Adrenal gland (tissue), 12 donors: Measurements from ENCODE around the gene HOXD13. TPM values are rescaled to one million over a fixed set of nuclear protein-coding genes. Genes with fewer than 3 reads are reported as not detected.

Experiments
- DNase-seq, 7 donors: peaks; one replicate each; pipeline ENCODE4 v3.0.0-alpha.2; 2019 to 2020
- H3K27ac ChIP-seq, 5 donors: fragments of 200-600 bp; sonication (generic) in 4 of 5; 1 replicate in 3 of 5; 2 replicates in 2 of 5; pipeline versions ENCODE4 v1.5.1 to v1.8.0; 2016 to 2020; ENCODE audit warnings: mild to moderate bottlenecking in 1 of 5
- H3K27me3 ChIP-seq: fragments of 200-600 bp; 2 replicates; pipeline ENCODE4 v1.8.0; 2021
- H3K36me3 ChIP-seq, 2 donors: fragments of 200-600 bp; replicated peaks in 1 of 2; 1 replicate in 1 of 2; 2 replicates in 1 of 2; pipeline versions ENCODE4 v1.5.1 to v1.8.0; 2018 to 2022
- H3K4me1 ChIP-seq, 2 donors: fragments of 200-600 bp; replicated peaks in 1 of 2; 1 replicate in 1 of 2; 2 replicates in 1 of 2; pipeline versions ENCODE4 v1.5.1 to v1.8.0; 2018 to 2021
- H3K4me3 ChIP-seq, 4 donors: fragments of 200-600 bp; sonication (generic) in 3 of 4; one replicate each; pipeline ENCODE4 v1.5.1; 2016 to 2018
- H3K9me3 ChIP-seq, 3 donors: fragments of 200-600 bp; sonication (generic) in 1 of 3; replicated peaks in 1 of 3; 1 replicate in 2 of 3; 2 replicates in 1 of 3; pipeline versions ENCODE4 v1.5.1 to v1.8.0; 2016 to 2021
- POLR2A ChIP-seq, 2 donors: fragments of 450-650 bp; IDR thresholded peaks; one replicate each; pipeline ENCODE4 v1.6.1; 2017; ENCODE audit warnings: antibody characterized with exemption in 2 of 2, mild to moderate bottlenecking in 2 of 2, moderate library complexity in 1 of 2
- WGBS, 4 donors: extraction: QIAGEN DNeasy Blood & Tissue Kit in 2 of 4; methylation state at CpG; one replicate each; pipeline versions ENCODE4 v1.1.5 to v1.1.7; 2013 to 2017; 5-methylcytosine and 5-hydroxymethylcytosine counted together
- intact Hi-C, 2 donors: fragments of 100-400 bp; cut with DNase I; formaldehyde crosslinking; loops; one replicate each; pipeline versions ENCODE4 v1.14.1 to v1.15.0; 2022 to 2023
- polyA plus RNA-seq, 3 donors: library from polyadenylated mRNA; stranded (reverse); fragments of 200-250 nt in 2 of 3; fragments of 350-450 nt in 1 of 3; fragmentation: Illumina TruSeq in 1 of 3; extraction: RNeasy Lipid Tissue Mini Kit (QIAGEN cat#74804) in 1 of 3; gene quantifications; one replicate each; pipeline ENCODE4 v1.2.3, GENCODE V29; 2013 to 2014
- total RNA-seq, 9 donors: library from RNA; depleted of rRNA in 4 of 9; stranded (reverse); fragments of >200 nt in 4 of 9; fragments of 120-200 nt in 1 of 9; fragmentation: NEBNext Ultra II Directional in 1 of 9; extraction: Animal tissue kit (Norgen Biotek cat#: 25700) in 1 of 9; gene quantifications; one replicate each; pipeline versions ENCODE4 v1.1.0 to v1.2.4, GENCODE V29; 2013 to 2023
- TF ChIP-seq, protein P1 (sequence below), 6 experiments: fragments of 450-650 bp in 4 of 6; fragments of 200-600 bp in 2 of 6; sonication (generic) in 1 of 6; IDR thresholded peaks; 1 replicate in 5 of 6; 2 replicates in 1 of 6; pipeline versions ENCODE4 v1.5.1 to v1.8.0; 2016 to 2021; ENCODE audit warnings: antibody characterized with exemption in 6 of 6, mild to moderate bottlenecking in 2 of 6, moderate library complexity in 1 of 6
- donor health status: healthy with polysubstance abuse.
- donor health status: Bipolar disorder and iron deficiency.
- donor health status: DM: yes; HTN: yes; CAD: no.
- donor health status: DM: no; HTN: no; CAD: no.
- donor health status: DM: no; HTN: no; CAD: no.
- donor health status: DM: yes; HTN: yes; CAD: no.

HOXD13 gene
- total and polyA plus RNA-seq, 12 donors = not detected

DNA sequence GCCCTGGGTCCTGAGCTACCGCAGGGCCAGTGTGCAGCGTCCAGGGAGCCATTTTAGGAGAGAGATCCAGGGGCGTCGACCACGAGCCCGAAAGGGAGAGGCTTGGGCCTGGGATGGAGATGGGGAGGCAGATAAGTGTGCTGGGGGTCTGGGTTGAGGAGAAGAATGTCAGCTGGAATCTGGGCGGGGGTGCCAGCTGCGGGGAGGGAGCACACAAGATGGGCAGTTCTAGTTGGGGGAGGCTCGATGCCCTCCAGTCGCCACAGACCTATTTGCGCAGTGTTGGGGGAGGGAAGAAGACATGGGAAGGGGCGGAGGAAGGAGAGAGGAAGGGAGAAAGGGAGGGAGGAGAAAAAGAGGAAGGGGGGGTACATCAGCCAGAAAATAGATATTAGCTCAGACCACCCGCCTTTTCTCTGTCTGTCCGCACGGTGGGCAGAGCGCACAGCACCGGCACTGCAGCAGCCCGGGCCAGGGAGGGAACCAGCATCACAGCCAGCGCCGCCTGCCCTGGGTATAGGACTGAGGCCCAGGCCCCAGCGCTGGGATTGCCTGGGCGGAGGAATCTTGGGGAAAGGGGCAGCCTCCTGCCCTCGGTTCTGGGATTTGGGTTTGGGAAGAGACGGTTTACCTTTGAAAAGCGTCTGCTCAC is 12.7 kb downstream of the HOXD13 start:
- intact Hi-C loops = no loop called here
- no peak overlapping the region for H3K4me3 ChIP-seq

DNA sequence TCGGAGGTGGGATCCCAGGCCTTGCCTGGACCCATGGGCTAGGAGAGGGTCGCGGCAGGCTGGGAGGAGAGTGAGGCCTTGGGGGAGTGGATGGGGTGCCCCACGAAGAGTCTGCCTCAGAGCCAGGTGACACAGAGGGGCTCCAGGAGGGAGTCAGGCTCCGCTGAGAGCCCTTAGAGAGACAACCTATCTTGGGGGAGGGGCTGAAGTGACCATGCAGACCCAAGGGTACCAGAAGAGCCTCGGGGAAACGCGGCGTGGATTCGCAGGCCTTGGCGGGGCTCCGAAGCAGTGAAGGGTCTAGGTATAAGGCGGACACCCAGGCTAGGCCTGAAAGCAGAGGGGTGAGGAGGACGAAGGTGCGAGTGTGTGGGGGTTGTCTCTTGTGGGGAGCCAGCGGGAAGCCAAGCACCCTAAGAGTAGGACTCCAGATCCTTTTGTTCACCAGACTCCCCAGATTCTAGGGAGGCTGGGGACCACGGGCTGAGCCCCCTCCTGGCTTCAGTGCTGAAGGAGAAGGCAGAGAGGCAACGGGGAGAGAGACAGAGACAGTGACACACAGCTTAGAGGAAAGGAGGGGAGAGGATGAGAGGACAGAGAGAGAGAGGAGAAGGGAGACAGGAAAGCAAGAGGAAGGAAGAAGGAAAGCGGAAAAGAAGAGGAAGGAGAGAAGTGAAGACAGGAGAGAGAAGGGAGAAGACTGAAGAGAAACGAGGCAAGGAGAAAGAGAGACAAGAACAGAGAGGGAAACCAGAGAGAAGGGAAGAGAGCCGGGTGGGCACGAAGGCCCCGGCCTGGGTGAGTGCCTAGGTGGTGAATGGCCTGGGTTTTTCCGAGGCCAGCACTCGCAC is 13.4 kb downstream of the HOXD13 start:
- intact Hi-C loops = no loop called here
- H3K36me3 ChIP-seq = no peaks in the 10 kb centered on the region
- peaks cover 96% of the 10 kb centered on the region for H3K27me3 ChIP-seq
- no peak for DNase-seq
- no peak overlapping the region for H3K27ac ChIP-seq
- H3K4me3 ChIP-seq = no peak overlapping the region
- WGBS, 4 donors = 29 to 42% (median 37%) methylated on average over 22 to 25 of the region's 25 CpGs
- TF ChIP-seq POLR2A (IDR thresholded peaks at IDR 0.05) = no peak
- TF ChIP-seq, protein P1, sequence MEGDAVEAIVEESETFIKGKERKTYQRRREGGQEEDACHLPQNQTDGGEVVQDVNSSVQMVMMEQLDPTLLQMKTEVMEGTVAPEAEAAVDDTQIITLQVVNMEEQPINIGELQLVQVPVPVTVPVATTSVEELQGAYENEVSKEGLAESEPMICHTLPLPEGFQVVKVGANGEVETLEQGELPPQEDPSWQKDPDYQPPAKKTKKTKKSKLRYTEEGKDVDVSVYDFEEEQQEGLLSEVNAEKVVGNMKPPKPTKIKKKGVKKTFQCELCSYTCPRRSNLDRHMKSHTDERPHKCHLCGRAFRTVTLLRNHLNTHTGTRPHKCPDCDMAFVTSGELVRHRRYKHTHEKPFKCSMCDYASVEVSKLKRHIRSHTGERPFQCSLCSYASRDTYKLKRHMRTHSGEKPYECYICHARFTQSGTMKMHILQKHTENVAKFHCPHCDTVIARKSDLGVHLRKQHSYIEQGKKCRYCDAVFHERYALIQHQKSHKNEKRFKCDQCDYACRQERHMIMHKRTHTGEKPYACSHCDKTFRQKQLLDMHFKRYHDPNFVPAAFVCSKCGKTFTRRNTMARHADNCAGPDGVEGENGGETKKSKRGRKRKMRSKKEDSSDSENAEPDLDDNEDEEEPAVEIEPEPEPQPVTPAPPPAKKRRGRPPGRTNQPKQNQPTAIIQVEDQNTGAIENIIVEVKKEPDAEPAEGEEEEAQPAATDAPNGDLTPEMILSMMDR (IDR thresholded peaks at IDR 0.05) = no peak
- no peaks in the 10 kb centered on the region for H3K9me3 ChIP-seq
- peaks cover 7 to 19% of the 10 kb centered on the region in 2 donors for H3K4me1 ChIP-seq

More for the DNA sequence above, 12.7 kb downstream of the HOXD13 start:
- Histone ChIP-seq H3K4me1 (peaks cover 7 to 19% of the 10 kb centered on the region in 2 donors), H3K27me3 (peaks cover 96% of the 10 kb centered on the region), H3K9me3 (no peaks in the 10 kb centered on the region), H3K36me3 (no peaks in the 10 kb centered on the region), H3K27ac (no peak overlapping the region)
- TF ChIP-seq POLR2A (IDR thresholded peaks at IDR 0.05) = no peak
- TF ChIP-seq, protein P1 (IDR thresholded peaks at IDR 0.05) = no peak
- DNase-seq = no peak
- 16 to 30% (median 26%) methylated on average over 22 to 25 of the region's 25 CpGs for WGBS, 4 donors

DNA sequence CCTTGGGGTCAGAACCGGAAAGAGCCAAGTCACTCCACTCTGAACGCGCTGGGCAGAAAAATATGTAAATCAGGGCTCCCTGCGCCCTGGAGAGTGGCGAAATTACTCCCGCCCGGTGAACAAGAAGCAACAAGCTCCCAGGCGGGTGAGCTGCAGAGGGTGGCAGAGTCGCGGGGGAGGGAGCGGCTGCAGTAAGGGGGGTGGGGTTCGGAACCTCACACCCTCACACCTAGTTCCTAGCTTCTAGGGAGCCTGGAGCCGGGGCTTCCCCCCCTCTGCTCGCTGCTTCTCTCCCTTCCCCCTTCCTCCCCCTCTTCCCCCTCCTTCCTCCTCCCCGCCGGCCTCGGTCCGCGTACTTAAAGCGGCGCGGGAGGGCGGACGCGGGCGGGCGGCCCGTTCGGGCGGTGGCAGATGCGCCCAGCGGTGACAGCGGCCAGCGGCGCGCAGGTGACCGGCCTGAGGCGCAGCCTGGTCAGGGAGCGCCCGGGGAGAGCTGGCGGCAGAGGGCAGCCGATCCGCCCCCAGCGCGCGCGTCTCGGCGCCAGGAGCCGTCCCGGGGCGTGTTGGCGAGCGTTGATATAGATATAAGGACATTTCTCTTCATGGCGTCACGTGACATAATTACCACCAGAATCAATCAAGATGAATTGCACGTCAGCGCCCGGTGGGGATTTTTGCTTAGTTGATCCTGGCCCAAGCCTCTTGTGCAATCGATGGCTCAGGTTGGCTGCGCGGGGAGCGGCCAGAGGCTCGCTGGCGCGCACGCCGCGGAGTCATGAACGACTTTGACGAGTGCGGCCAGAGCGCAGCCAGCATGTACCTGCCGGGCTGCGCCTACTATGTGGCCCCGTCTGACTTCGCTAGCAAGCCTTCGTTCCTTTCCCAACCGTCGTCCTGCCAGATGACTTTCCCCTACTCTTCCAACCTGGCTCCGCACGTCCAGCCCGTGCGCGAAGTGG is 14.3 kb downstream of the HOXD13 start, which contains the start of gene HOXD11:
Gene HOXD11 (plus strand): TSS at position 700 of the 959 bp plus-strand sequence. CDS start 76 bp downstream, at position 776.
- Histone ChIP-seq H3K4me3 (peak within 1 kb of the TSS in 1 of 4 donors; percentile 4), H3K27ac (no peak within 1 kb of the TSS), H3K9me3 (no peaks in the 10 kb centered on the region), H3K27me3 (peaks cover 96% of the 10 kb centered on the region), H3K4me1 (peaks cover 7 to 19% of the 10 kb centered on the region in 2 donors), H3K36me3 (no peaks in the 10 kb centered on the region)
- DNase-seq = peak in 1 of 7 donors; percentile 46
- 4 to 5% (median 4%) methylated on average over 12 to 85 of the region's 85 CpGs for WGBS, 4 donors
- intact Hi-C loops = no loop called here
- TF ChIP-seq POLR2A (IDR thresholded peaks at IDR 0.05) = no peak
- TF ChIP-seq, protein P1 (IDR thresholded peaks at IDR 0.05) = no peak
